Chondrocyte (in vitro differentiated cells): ENCODE data around the gene WDR20. TPM values are rescaled to one million over a fixed set of nuclear protein-coding genes. Genes with fewer than 3 reads are reported as not detected.

Source experiments
- DNase-seq: peaks from one replicate; pipeline ENCODE4 v3.0.0; 2021; ENCODE audit warnings: mixed read lengths, low spot score
- H3K27ac Mint-ChIP-seq: one replicate; pipeline ENCODE4 v1.8.0; 2021; ENCODE audit warnings: mild to moderate bottlenecking, moderate library complexity, mixed read lengths; ENCODE audit not compliant: unreplicated experiment
- H3K27me3 Mint-ChIP-seq: 2 replicates; pipeline ENCODE4 v1.8.0; 2021; ENCODE audit warnings: low read depth, mixed read lengths
- H3K36me3 Mint-ChIP-seq: 2 replicates; pipeline ENCODE4 v1.8.0; 2021; ENCODE audit warnings: low read depth, mixed read lengths
- H3K4me1 Mint-ChIP-seq: 2 replicates; pipeline ENCODE4 v1.8.0; 2021; ENCODE audit warnings: low read depth, mild to moderate bottlenecking, mixed read lengths
- H3K4me3 Mint-ChIP-seq: one replicate; pipeline ENCODE4 v1.8.0; 2021; ENCODE audit warnings: mild to moderate bottlenecking, moderate library complexity, mixed read lengths; ENCODE audit not compliant: unreplicated experiment
- H3K9me3 Mint-ChIP-seq: 2 replicates; pipeline ENCODE4 v1.8.0; 2021; ENCODE audit warnings: low read depth, mixed read lengths
- CTCF ChIP-seq: fragments of 200-600 bp; sonication (generic); IDR thresholded peaks from 2 replicates; pipeline ENCODE4 v1.5.0; 2021; ENCODE audit warnings: antibody characterized with exemption, mild to moderate bottlenecking, moderate library complexity
- total RNA-seq: library from RNA; stranded (reverse); gene quantifications from 3 replicates; pipeline ENCODE4 v1.2.1, GENCODE V29; 2021

Gene WDR20
- total RNA-seq, 1 donor from 2014 or later, result 23.0 TPM

- no peak for DNase-seq
- peaks cover 16% of the 10 kb centered on the region for H3K36me3 Mint-ChIP-seq
- no peaks in the 10 kb centered on the region for H3K9me3 Mint-ChIP-seq
- no peak overlapping the region for H3K27ac Mint-ChIP-seq
- TF ChIP-seq CTCF, result no peak
- H3K27me3 Mint-ChIP-seq, result no peaks in the 10 kb centered on the region
- H3K4me1 Mint-ChIP-seq, result peaks cover 10% of the 10 kb centered on the region
- no peak overlapping the region for H3K4me3 Mint-ChIP-seq
Observed at GRCh38 chr14:102201353-102201738, 61.6 kb downstream of the WDR20 start.

- Mint-ChIP-seq H3K4me1 (peaks cover 10% of the 10 kb centered on the region), H3K27ac (no peak overlapping the region)
- TF ChIP-seq CTCF, result no peak
Observed at GRCh38 chr14:102201776-102202175, 62.1 kb downstream of the WDR20 start.

GRCh38 chr14:102202944-102203343, 63.2 kb downstream of the WDR20 start:
- Mint-ChIP-seq H3K27me3 (no peaks in the 10 kb centered on the region), H3K27ac (no peak overlapping the region), H3K36me3 (peaks cover 21% of the 10 kb centered on the region), H3K4me1 (peaks cover 10% of the 10 kb centered on the region), H3K9me3 (no peaks in the 10 kb centered on the region), H3K4me3 (no peak overlapping the region)
- DNase-seq, result no peak
- no peak for TF ChIP-seq CTCF

More at GRCh38 chr14:102201776-102202175, 62.1 kb downstream of the WDR20 start:
- H3K36me3 Mint-ChIP-seq, result peaks cover 19% of the 10 kb centered on the region
- no peak overlapping the region for H3K4me3 Mint-ChIP-seq
- no peaks in the 10 kb centered on the region for H3K27me3 Mint-ChIP-seq
- no peaks in the 10 kb centered on the region for H3K9me3 Mint-ChIP-seq
- DNase-seq, result no peak

GRCh38 chr14:102203382-102203781, 63.7 kb downstream of the WDR20 start:
- Mint-ChIP-seq H3K27ac (no peak overlapping the region), H3K36me3 (peaks cover 21% of the 10 kb centered on the region), H3K4me3 (no peak overlapping the region), H3K9me3 (no peaks in the 10 kb centered on the region), H3K4me1 (peaks cover 10% of the 10 kb centered on the region), H3K27me3 (no peaks in the 10 kb centered on the region)
- no peak for DNase-seq
- no peak for TF ChIP-seq CTCF

- Mint-ChIP-seq H3K4me3 (no peak overlapping the region), H3K9me3 (no peaks in the 10 kb centered on the region), H3K36me3 (peaks cover 29% of the 10 kb centered on the region), H3K27ac (no peak overlapping the region), H3K27me3 (no peaks in the 10 kb centered on the region), H3K4me1 (peaks cover 10% of the 10 kb centered on the region)
- no peak for DNase-seq
- no peak for TF ChIP-seq CTCF
Observed at GRCh38 chr14:102205560-102205959, 65.9 kb downstream of the WDR20 start.
